ENCODE measurements around the gene TMEM31.

- TF ChIP-seq POLR2A (IDR thresholded peaks at IDR 0.05) (no peak), CTCF (IDR thresholded peaks at IDR 0.05 in 8 of 11, conservative IDR thresholded peaks at IDR 0.05 in 3 of 11) (no peak), POLR2AphosphoS5 (IDR thresholded peaks at IDR 0.05) (no peak)
Measured at GRCh38 chrX:103734125-103734760, 23.5 kb downstream of the TMEM31 start.

Measured in spleen (tissue), 7 donors.